PC-9 (cell line): Measurements from ENCODE around the gene MTREX. TPM values are rescaled to one million over a fixed set of nuclear protein-coding genes. Genes with fewer than 3 reads are reported as not detected.

Experiments
- BruUV-seq: library from RNA; stranded (reverse); fragments of 400-500 nt; replicated peaks from 2 replicates; lab custom pipeline; 2021; lab: Mats Ljungman, UMichigan
- CTCF ChIA-PET: fragments of 300-600 bp; sonication (Branson Sonifier 250); formaldehyde crosslinking; loops from one replicate; lab custom pipeline; 2022; ENCODE audit warnings: antibody characterized with exemption; lab: Charles Lee
- POLR2A ChIA-PET: fragments of 300-600 bp; sonication (Branson Sonifier 250); formaldehyde crosslinking; loops from one replicate; lab custom pipeline; 2022; ENCODE audit warnings: antibody characterized with exemption; ENCODE audit not compliant: unreplicated experiment; lab: Charles Lee
- DNase-seq, 2 experiments: peaks; one replicate each; pipeline versions ENCODE4 v3.0.0 to v3.0.0-alpha.2; 2015 to 2022; ENCODE audit warnings: mixed read lengths in 1 of 2
- H2AFZ ChIP-seq: fragments of 200-600 bp; sonication (generic); 2 replicates; pipeline ENCODE4 v1.8.1; 2017; ENCODE audit warnings: antibody characterized with exemption
- H3F3A ChIP-seq: fragments of 200-600 bp; sonication (generic); 2 replicates; pipeline ENCODE4 v1.8.1; 2017; ENCODE audit warnings: antibody characterized with exemption, mild to moderate bottlenecking, low read depth; ENCODE audit not compliant: insufficient read depth
- H3K27ac ChIP-seq: fragments of 200-600 bp; sonication (generic); 2 replicates; pipeline ENCODE4 v1.6.1; 2016; ENCODE audit warnings: mixed run types
- H3K27me3 ChIP-seq: fragments of 200-600 bp; sonication (generic); 2 replicates; pipeline ENCODE4 v1.6.1; 2016; ENCODE audit warnings: low read depth, mixed run types; ENCODE audit not compliant: insufficient read depth
- H3K36me3 ChIP-seq: fragments of 200-600 bp; sonication (generic); 2 replicates; pipeline ENCODE4 v1.6.1; 2016; ENCODE audit warnings: low read depth, mixed run types
- H3K4me1 ChIP-seq: fragments of 200-600 bp; sonication (generic); replicated peaks from 2 replicates; pipeline ENCODE4 v1.6.1; 2016; ENCODE audit warnings: mixed run types; ENCODE audit not compliant: insufficient read depth
- H3K4me2 ChIP-seq: fragments of 200-600 bp; sonication (generic); 2 replicates; pipeline ENCODE4 v1.6.1; 2017; ENCODE audit warnings: mixed run types
- H3K4me3 ChIP-seq: fragments of 200-600 bp; sonication (generic); 2 replicates; pipeline ENCODE4 v1.6.1; 2016; ENCODE audit warnings: mixed run types
- H3K79me2 ChIP-seq: fragments of 200-600 bp; sonication (generic); 2 replicates; pipeline ENCODE4 v1.6.1; 2017; ENCODE audit warnings: low read depth, mixed run types
- H3K9me2 ChIP-seq: fragments of 200-600 bp; sonication (generic); 2 replicates; pipeline ENCODE4 v1.8.1; 2017; ENCODE audit warnings: mild to moderate bottlenecking; ENCODE audit not compliant: insufficient read depth
- H3K9me3 ChIP-seq: fragments of 200-600 bp; sonication (generic); 2 replicates; pipeline ENCODE4 v1.8.1; 2016; ENCODE audit warnings: low read depth; ENCODE audit not compliant: insufficient read depth
- H4K20me1 ChIP-seq: fragments of 200-600 bp; sonication (generic); 2 replicates; pipeline ENCODE4 v1.8.1; 2017; ENCODE audit not compliant: insufficient read depth
- CTCF ChIP-seq: fragments of 200-600 bp; sonication (generic); conservative IDR thresholded peaks from 2 replicates; pipeline ENCODE4 v1.6.1; 2017; ENCODE audit warnings: mixed run types, antibody characterized with exemption, mild to moderate bottlenecking, moderate library complexity
- EZH2 ChIP-seq: fragments of 200-600 bp; sonication (generic); IDR thresholded peaks from 2 replicates; pipeline ENCODE4 v1.8.0; 2017; ENCODE audit warnings: antibody characterized with exemption, low read depth
- intact Hi-C: fragments of 100-400 bp; cut with micrococcal nuclease; formaldehyde crosslinking; loops from one replicate; pipeline ENCODE4 v1.10.0; 2022; ENCODE audit not compliant: unreplicated experiment
- total RNA-seq: library from RNA; stranded (reverse); gene quantifications from 2 replicates; pipeline ENCODE4 v1.2.3, GENCODE V29; 2021

MTREX gene
- total RNA-seq, 1 experiment from 2014 or later = 56.7 TPM

- Histone ChIP-seq H4K20me1 (0 out of 2 replicates have a peak, but pooled peaks cover 4% of the 10 kb centered on the region), H3K79me2 (no peaks in the 10 kb centered on the region), H3K9me2 (no peaks in the 10 kb centered on the region), H3K4me3 (no peak overlapping the region), H3K27me3 (no peaks in the 10 kb centered on the region), H3K4me1 (peaks cover 24% of the 10 kb centered on the region), H2AFZ (no peak overlapping the region), H3K4me2 (no peak overlapping the region), H3F3A (peaks cover 8% of the 10 kb centered on the region), H3K27ac (no peak overlapping the region), H3K36me3 (peaks cover 18% of the 10 kb centered on the region), H3K9me3 (no peaks in the 10 kb centered on the region; the same call in 1 of the 2 replicates)
- ChIA-PET POLR2A (no interaction called here), CTCF (no interaction called here)
- intact Hi-C loops = loop anchor here (10.0 kb wide), 1 partner anchor 118 kb away; the partner anchor contains the start of gene PLPP1
- no peak for DNase-seq
- BruUV-seq = no TSS peak
- TF ChIP-seq EZH2 (no peak), CTCF (no peak)
Observed at GRCh38 chr5:55416306-55416705, 108.5 kb downstream of the MTREX start.

- Histone ChIP-seq H3K27ac (no peak overlapping the region), H3K9me2 (no peaks in the 10 kb centered on the region), H3K9me3 (no peaks in the 10 kb centered on the region; the same call in 1 of the 2 replicates), H3K4me1 (peaks cover 17% of the 10 kb centered on the region), H4K20me1 (0 out of 2 replicates have a peak, but pooled peaks cover 4% of the 10 kb centered on the region), H2AFZ (no peak overlapping the region), H3K4me2 (no peak overlapping the region), H3F3A (peaks cover 7% of the 10 kb centered on the region; the same call in 1 of the 2 replicates), H3K27me3 (no peaks in the 10 kb centered on the region), H3K4me3 (no peak overlapping the region), H3K79me2 (no peaks in the 10 kb centered on the region), H3K36me3 (peaks cover 31% of the 10 kb centered on the region)
- POLR2A ChIA-PET = interaction anchor here (0.7 kb wide), 1 partner anchor 1061 kb away, joined by 5 read pairs; no protein-coding TSS in a partner anchor
- TF ChIP-seq EZH2 (no peak), CTCF (no peak)
- intact Hi-C loops = loop anchor here (10.0 kb wide), 1 partner anchor 116 kb away; the partner anchor contains the start of gene PLPP1
- CTCF ChIA-PET = interaction anchor here (0.7 kb wide), 1 partner anchor 273 kb away, joined by 7 read pairs; no protein-coding TSS in a partner anchor
- BruUV-seq = no TSS peak
- no peak for DNase-seq
Observed at GRCh38 chr5:55418994-55419968, 111.5 kb downstream of the MTREX start.

GRCh38 chr5:55421074-55421529 is 113.3 kb downstream of the MTREX start:
- no peak for DNase-seq
- ChIA-PET POLR2A (no interaction called here), CTCF (no interaction called here)
- H3K27me3 ChIP-seq = no peaks in the 10 kb centered on the region
- H3K36me3 ChIP-seq = peaks cover 37% of the 10 kb centered on the region
- H3F3A ChIP-seq = no peaks in the 10 kb centered on the region
- no peak for TF ChIP-seq EZH2
- TF ChIP-seq CTCF = no peak
- no peaks in the 10 kb centered on the region for H3K9me2 ChIP-seq
- no peak overlapping the region for H3K4me2 ChIP-seq
- 0 out of 2 replicates have a peak, but pooled peaks cover 4% of the 10 kb centered on the region for H4K20me1 ChIP-seq
- intact Hi-C loops = no loop called here
- H3K79me2 ChIP-seq = no peaks in the 10 kb centered on the region
- no peak overlapping the region for H3K27ac ChIP-seq
- H2AFZ ChIP-seq = no peak overlapping the region
- no peaks in the 10 kb centered on the region; the same call in 1 of the 2 replicates for H3K9me3 ChIP-seq
- BruUV-seq = no TSS peak
- no peak overlapping the region for H3K4me3 ChIP-seq
- no peaks in the 10 kb centered on the region for H3K4me1 ChIP-seq
